ENCODE measurements around the gene RNF213.
"Not testable (repeated sequence)": the region's sequence is repeated elsewhere in the genome, so short reads cannot be mapped to it uniquely, and the experiment has no call there.

The RNF213 gene

GRCh38 chr17:80270836-80271235 is 10.2 kb downstream of the RNF213 start:
- TF ChIP-seq, protein P1, sequence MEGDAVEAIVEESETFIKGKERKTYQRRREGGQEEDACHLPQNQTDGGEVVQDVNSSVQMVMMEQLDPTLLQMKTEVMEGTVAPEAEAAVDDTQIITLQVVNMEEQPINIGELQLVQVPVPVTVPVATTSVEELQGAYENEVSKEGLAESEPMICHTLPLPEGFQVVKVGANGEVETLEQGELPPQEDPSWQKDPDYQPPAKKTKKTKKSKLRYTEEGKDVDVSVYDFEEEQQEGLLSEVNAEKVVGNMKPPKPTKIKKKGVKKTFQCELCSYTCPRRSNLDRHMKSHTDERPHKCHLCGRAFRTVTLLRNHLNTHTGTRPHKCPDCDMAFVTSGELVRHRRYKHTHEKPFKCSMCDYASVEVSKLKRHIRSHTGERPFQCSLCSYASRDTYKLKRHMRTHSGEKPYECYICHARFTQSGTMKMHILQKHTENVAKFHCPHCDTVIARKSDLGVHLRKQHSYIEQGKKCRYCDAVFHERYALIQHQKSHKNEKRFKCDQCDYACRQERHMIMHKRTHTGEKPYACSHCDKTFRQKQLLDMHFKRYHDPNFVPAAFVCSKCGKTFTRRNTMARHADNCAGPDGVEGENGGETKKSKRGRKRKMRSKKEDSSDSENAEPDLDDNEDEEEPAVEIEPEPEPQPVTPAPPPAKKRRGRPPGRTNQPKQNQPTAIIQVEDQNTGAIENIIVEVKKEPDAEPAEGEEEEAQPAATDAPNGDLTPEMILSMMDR (conservative IDR thresholded peaks at IDR 0.05; ENCODE audit: low read depth, low read length), result no peak
- no peak overlapping the region for H3K4me3 ChIP-seq (ENCODE audit: low read depth, low read length)
- DNase-seq (ENCODE audit: low read depth), result peak; percentile 47

DNA sequence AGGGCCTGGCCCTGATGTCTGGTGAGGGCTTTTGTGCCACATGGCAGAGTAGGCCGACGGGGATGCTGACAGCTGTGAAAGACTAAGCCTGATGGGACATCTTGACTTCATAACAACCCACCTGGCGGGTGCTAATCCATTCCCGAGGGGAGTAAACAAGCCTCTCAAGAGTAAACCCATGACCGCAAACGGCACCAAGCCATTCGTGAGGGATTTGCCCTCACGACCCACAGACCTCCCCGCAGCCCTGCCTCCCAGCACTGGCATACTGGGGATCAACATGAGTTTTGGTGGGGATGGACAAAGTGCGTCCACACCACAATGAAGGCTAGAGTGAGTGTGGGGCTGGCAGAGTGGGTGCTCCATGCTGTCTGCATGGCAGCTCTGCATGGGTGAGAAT is 11.7 kb downstream of the RNF213 start:
- TF ChIP-seq, protein P1 (conservative IDR thresholded peaks at IDR 0.05; ENCODE audit: low read depth, low read length), result no peak

GRCh38 chr17:80274331-80274730 is 13.7 kb downstream of the RNF213 start:
- no peak for DNase-seq (ENCODE audit: low read depth)
- H3K4me3 ChIP-seq (ENCODE audit: low read depth, low read length), result no peak overlapping the region
- TF ChIP-seq, protein P1 (conservative IDR thresholded peaks at IDR 0.05; ENCODE audit: low read depth, low read length), result no peak

More for the DNA sequence above, 11.7 kb downstream of the RNF213 start:
- no peak for DNase-seq (ENCODE audit: low read depth)
- H3K4me3 ChIP-seq (ENCODE audit: low read depth, low read length), result no peak overlapping the region

- DNase-seq (ENCODE audit: low read depth), result no peak
Observed at GRCh38 chr17:80274871-80275449, 14.3 kb downstream of the RNF213 start.

DNA sequence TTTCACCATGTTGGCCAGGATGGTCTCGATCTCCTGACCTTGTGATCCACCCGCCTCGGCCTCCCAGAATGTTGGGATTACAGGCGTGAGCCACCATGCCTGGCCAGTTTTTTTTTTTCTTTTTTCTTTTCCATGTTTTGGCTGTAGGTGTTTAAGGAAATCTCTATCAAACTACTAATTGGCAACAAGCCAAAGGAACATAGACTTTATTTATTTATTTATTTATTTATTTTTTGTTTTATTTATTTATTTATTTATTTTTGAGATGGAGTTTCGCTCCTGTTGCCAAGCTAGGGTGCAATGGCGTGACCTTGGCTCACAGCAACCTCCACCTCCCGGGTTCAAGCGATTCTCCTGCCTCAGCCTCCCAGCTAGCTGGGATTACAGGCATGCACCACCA is 15.2 kb downstream of the RNF213 start:
- not testable (repeated sequence) for DNase-seq (ENCODE audit: low read depth); H3K4me3 ChIP-seq (ENCODE audit: low read depth, low read length)

More at GRCh38 chr17:80274871-80275449, 14.3 kb downstream of the RNF213 start:
- TF ChIP-seq, protein P1 (conservative IDR thresholded peaks at IDR 0.05; ENCODE audit: low read depth, low read length), result no peak
- no peak overlapping the region for H3K4me3 ChIP-seq (ENCODE audit: low read depth, low read length)

DNA sequence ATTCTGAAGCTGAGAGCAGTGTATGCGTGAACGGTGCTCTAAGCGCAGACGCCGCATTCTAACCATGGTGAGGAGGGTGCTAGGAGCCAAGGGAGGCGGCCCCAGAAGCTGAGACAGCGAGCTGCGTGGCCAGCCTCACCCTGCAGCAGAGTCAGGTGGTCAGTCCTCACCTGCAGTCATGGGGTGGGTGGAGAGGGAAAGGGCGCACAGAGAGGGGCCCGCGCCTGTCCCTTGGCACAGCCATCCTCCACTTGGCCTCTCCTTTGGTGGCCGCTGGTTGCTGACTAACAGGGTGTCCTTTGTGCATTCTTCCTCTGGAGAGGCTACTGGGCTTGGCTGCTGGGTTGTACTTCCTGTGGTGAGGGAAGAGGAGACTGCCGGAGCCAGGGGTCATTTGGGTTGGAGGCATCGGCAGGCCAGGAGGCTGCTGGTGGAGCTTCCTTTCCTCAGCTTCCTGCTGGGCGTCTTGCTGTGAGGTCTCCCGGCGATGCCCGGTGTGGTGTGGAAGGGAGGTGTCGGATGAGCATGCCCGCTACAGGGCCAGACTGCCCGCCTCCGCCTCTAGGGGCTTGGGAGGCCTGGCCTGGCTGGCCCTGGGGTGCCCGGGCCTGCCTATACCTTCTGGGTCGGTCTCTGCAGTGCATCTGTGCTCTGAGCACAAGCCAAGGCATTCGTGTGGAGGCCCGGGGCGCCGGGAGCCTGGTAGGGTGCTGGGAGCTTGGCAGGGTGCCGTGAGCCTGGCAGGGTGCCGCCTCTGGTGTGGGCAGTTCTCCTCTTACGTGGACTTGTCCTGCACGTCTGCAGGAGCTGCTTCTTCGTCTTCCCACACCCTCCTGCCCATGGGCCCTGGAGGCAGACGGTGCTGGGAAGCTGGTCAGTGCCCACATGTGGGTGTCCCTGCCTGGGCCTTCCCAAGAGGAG is 17.4 kb downstream of the RNF213 start:
- TF ChIP-seq, protein P1 (conservative IDR thresholded peaks at IDR 0.05; ENCODE audit: low read depth, low read length), result no peak
- DNase-seq (ENCODE audit: low read depth), result peak; percentile 75
- no peak overlapping the region for H3K4me3 ChIP-seq (ENCODE audit: low read depth, low read length)

DNA sequence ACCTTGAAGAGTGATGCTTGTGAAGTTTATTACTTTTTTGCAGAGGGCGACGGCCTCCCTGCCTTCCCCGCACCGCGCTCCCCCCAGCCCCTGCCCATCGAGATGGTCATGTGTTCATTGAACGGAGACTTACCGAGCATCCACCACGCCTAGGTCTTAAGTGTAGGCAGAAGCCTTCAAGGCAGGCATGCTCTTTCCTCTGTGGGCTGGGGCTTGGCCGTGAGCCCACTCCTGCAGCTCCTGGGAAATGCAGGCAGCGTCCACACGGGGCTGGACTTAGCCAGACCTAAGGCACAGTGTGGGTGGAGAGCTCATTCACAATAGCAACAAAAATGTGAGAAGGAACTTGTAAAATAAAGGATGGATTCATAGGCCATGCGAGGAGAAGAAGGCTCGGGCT is 19.2 kb downstream of the RNF213 start:
- peak; percentile 97 for DNase-seq (ENCODE audit: low read depth)
- H3K4me3 ChIP-seq (ENCODE audit: low read depth, low read length), result no peak overlapping the region
- TF ChIP-seq, protein P1 (conservative IDR thresholded peaks at IDR 0.05; ENCODE audit: low read depth, low read length), result peak; percentile 50
